Activated B cell treated with CpG ODN at 0.5 μM for 24 hours (primary cell): Measurements from ENCODE around the gene MTIF3. TPM values are rescaled to one million over a fixed set of nuclear protein-coding genes. Genes with fewer than 3 reads are reported as not detected.

Experiments
- ATAC-seq: fragments of 200-7000 bp; cut with Tn5 transposase; one replicate; pipeline ENCODE4 v1.10.0; 2021; ENCODE audit warnings: low read depth, mild to moderate bottlenecking, moderate library complexity
- CTCF ChIA-PET: fragments of 350-600 bp; sonication (Branson Sonifier 250); formaldehyde crosslinking; loops from one replicate; lab custom pipeline; 2021; ENCODE audit warnings: antibody characterized with exemption; lab: Charles Lee
- POLR2A ChIA-PET: fragments of 350-600 bp; sonication (Branson Sonifier 250); formaldehyde crosslinking; loops from one replicate; lab custom pipeline; 2021; ENCODE audit warnings: antibody characterized with exemption; lab: Charles Lee
- DNase-seq: peaks from one replicate; pipeline ENCODE4 v3.0.0; 2022
- H3K27ac Mint-ChIP-seq: one replicate; pipeline ENCODE4 v1.8.0; 2020; ENCODE audit warnings: mixed read lengths
- H3K27me3 Mint-ChIP-seq: one replicate; pipeline ENCODE4 v1.8.0; 2021; ENCODE audit warnings: mixed read lengths
- H3K36me3 Mint-ChIP-seq: one replicate; pipeline ENCODE4 v1.8.0; 2021; ENCODE audit warnings: low read depth, mixed read lengths
- H3K4me1 Mint-ChIP-seq: one replicate; pipeline ENCODE4 v1.8.0; 2021; ENCODE audit warnings: mixed read lengths
- H3K4me3 Mint-ChIP-seq: one replicate; pipeline ENCODE4 v1.8.0; 2020; ENCODE audit warnings: mild to moderate bottlenecking, mixed read lengths
- H3K9me3 Mint-ChIP-seq: one replicate; pipeline ENCODE4 v1.8.0; 2020; ENCODE audit warnings: mixed read lengths
- intact Hi-C: fragments of 100-400 bp; cut with micrococcal nuclease; formaldehyde crosslinking; loops from one replicate; pipeline ENCODE4 v1.15.1; 2024
- total RNA-seq: library from RNA; stranded (reverse); gene quantifications from 2 replicates; pipeline ENCODE4 v1.2.3, GENCODE V29; 2022
- TF ChIP-seq, protein P1 (sequence below): fragments of 200-600 bp; IDR thresholded peaks from one replicate; pipeline ENCODE4 v1.8.0; 2022; ENCODE audit warnings: antibody characterized with exemption, mild to moderate bottlenecking

The MTIF3 gene
- total RNA-seq, 1 donor from 2014 or later: 50.1 TPM

DNA sequence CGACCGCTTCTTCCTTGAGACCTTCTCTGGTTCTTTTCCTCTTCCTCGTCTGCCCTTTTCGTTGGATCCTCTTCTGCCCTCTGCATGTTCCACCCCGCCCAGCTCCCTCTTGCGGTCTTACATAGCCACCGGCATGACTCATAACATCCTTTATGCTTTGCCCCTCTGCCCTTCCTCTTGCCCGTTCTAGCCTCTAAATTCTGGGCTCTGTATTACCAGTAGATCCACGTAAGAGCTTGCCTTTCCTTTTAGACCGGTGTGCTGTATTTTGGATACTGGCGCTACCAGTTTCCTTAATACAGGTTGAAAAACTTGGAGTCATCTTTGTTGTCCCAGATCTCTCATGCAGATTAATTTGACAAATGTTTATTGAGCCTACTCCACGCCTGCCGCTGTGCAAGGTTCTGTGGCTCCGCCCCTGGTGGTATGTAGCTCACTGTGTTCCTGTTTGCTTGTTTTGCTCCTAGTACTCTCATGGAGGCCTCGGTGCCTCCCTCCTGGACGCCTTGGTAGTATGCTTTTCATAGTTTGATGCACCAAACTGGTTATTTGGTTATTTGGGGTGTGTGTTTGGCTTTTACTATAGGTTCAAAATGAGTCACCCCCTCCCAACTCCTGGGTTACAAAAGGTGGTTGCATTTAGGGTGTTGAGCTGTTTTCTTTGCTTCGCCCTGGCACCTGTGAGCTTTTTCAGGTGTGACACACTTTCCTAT lies 24.3 kb downstream of the MTIF3 start:
- peak; percentile 60 for DNase-seq
- Mint-ChIP-seq H3K4me3 (peak overlapping the region; percentile 79), H3K9me3 (no peaks in the 10 kb centered on the region), H3K27ac (peak overlapping the region; percentile 85), H3K36me3 (peaks cover 50% of the 10 kb centered on the region), H3K27me3 (no peaks in the 10 kb centered on the region), H3K4me1 (peaks cover 45% of the 10 kb centered on the region)
- ATAC-seq: peak; percentile 80
- intact Hi-C loops: loop anchor here (1.0 to 10.0 kb wide), 11 partner anchors 16 to 713 kb away; partner anchors contain the start of genes MTIF3, POLR1D, RPL21 and USP12
- TF ChIP-seq, protein P1, sequence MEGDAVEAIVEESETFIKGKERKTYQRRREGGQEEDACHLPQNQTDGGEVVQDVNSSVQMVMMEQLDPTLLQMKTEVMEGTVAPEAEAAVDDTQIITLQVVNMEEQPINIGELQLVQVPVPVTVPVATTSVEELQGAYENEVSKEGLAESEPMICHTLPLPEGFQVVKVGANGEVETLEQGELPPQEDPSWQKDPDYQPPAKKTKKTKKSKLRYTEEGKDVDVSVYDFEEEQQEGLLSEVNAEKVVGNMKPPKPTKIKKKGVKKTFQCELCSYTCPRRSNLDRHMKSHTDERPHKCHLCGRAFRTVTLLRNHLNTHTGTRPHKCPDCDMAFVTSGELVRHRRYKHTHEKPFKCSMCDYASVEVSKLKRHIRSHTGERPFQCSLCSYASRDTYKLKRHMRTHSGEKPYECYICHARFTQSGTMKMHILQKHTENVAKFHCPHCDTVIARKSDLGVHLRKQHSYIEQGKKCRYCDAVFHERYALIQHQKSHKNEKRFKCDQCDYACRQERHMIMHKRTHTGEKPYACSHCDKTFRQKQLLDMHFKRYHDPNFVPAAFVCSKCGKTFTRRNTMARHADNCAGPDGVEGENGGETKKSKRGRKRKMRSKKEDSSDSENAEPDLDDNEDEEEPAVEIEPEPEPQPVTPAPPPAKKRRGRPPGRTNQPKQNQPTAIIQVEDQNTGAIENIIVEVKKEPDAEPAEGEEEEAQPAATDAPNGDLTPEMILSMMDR: no peak
- ChIA-PET CTCF (interaction anchor here (0.5 to 4.1 kb wide), 12 partner anchors 14 to 530 kb away, joined by 3 to 29 read pairs (median 6); partner anchors contain the start of gene MTIF3), POLR2A (interaction anchor here (0.7 to 5.6 kb wide), 9 partner anchors 11 to 196 kb away, joined by 4 to 185 read pairs (median 22); partner anchors contain the start of genes LNX2 and MTIF3)

DNA sequence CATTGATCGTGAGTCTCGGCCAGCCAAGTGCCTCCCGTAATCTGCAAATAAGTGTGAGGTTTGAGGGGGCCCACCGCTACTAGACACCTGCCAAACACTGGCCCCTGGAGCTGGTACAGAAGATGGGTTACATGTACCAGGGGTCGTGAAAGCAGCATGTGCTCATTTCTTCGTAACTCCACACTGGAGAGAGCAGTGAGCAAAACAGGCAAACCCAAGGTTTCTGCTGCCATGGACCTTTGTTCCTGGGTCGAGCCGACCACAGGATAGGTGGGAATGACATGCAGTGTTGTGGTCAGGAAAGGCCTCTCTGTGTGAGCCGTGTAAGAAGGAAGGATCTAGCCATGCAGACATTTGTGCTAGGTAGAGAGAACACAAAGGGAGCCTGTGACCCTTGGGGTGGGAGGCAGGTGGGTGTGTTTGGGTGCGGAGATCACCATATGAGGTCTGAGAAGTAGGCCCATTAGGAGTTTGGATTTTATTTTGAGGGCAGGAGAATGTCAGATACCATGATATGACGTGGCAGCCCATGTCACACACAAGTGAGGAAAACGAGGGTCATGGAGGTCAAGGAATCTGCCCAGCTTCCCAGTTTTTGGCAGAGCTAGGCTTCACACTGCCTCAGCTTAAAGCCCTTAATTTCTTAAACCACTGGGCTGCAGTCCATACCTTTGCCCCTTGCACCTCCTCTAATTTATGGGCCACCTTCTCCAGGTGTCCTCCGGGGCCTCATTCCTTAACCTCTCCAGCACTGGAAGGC lies 25.0 kb downstream of the MTIF3 start:
- Mint-ChIP-seq H3K27me3 (no peaks in the 10 kb centered on the region), H3K9me3 (no peaks in the 10 kb centered on the region), H3K4me3 (peak overlapping the region; percentile 79), H3K36me3 (peaks cover 43% of the 10 kb centered on the region), H3K27ac (peak overlapping the region; percentile 85), H3K4me1 (peaks cover 42% of the 10 kb centered on the region)
- TF ChIP-seq, protein P1: no peak
- intact Hi-C loops: loop anchor here (2.0 to 10.0 kb wide), 3 partner anchors 171 to 291 kb away; partner anchors contain the start of genes RPL21 and USP12
- CTCF ChIA-PET: interaction anchor here (0.5 to 4.1 kb wide), 14 partner anchors 15 to 530 kb away, joined by 3 to 29 read pairs (median 4); partner anchors contain the start of gene MTIF3
- POLR2A ChIA-PET: interaction anchor here (0.6 to 5.6 kb wide), 9 partner anchors 11 to 197 kb away, joined by 3 to 185 read pairs (median 22); partner anchors contain the start of genes LNX2 and MTIF3
- no peak for DNase-seq
- ATAC-seq: no peak

DNA sequence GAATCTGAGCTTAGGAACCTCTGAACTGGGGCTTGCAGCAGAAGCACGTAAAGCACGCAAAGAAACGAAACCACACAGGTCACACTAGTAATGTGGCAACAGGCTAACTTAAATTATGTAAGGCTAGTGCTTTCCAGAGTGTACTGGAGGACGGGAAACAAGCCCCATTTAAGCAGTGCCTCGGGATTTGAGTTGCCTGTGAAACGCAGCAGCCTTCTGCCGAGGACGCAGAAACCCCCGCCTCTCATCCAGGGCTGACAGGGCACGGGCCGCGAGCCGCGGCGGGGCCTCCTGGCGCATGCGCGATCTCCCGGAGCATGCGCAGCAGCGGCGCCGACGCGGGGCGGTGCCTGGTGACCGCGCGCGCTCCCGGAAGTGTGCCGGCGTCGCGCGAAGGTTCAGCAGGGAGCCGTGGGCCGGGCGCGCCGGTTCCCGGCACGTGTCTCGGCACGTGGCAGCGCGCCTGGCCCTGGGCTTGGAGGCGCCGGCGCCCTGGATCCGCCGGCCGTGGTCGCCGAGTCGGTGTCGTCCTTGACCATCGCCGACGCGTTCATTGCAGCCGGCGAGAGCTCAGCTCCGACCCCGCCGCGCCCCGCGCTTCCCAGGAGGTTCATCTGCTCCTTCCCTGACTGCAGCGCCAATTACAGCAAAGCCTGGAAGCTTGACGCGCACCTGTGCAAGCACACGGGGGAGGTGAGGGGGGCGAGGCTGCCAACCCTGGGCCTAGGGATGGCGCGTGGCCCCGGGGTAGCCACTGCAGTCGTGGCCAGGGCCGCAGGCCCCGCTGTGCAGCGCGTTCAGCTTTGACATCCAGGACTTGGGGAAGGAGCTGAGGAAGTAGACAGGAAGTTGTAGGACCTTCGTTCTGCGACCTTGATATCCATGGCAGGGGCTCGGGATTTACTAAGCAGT lies 25.9 kb downstream of the MTIF3 start, which contains the start of gene GTF3A:
TSS of gene GTF3A (plus strand) at position 374 of the 912 bp plus-strand sequence.
- DNase-seq (peak; percentile 91), ATAC-seq (peak; percentile 72)
- Mint-ChIP-seq H3K36me3 (peaks cover 36% of the 10 kb centered on the region), H3K4me3 (peak within 1 kb of the TSS; percentile 79), H3K4me1 (peaks cover 42% of the 10 kb centered on the region), H3K9me3 (no peaks in the 10 kb centered on the region), H3K27ac (peak within 1 kb of the TSS; percentile 86), H3K27me3 (no peaks in the 10 kb centered on the region)
- ChIA-PET CTCF (interaction anchor here (0.9 to 4.1 kb wide), 4 partner anchors 109 to 439 kb away, joined by 3 to 29 read pairs (median 4); no protein-coding TSS in a partner anchor), POLR2A (interaction anchor here (0.6 to 5.6 kb wide), 18 partner anchors 10 to 530 kb away, joined by 3 to 185 read pairs (median 8); partner anchors contain the start of genes LNX2 and MTIF3)
- intact Hi-C loops: loop anchor here (2.0 to 10.0 kb wide), 3 partner anchors 170 to 290 kb away; partner anchors contain the start of genes RPL21 and USP12
- TF ChIP-seq, protein P1: no peak

DNA sequence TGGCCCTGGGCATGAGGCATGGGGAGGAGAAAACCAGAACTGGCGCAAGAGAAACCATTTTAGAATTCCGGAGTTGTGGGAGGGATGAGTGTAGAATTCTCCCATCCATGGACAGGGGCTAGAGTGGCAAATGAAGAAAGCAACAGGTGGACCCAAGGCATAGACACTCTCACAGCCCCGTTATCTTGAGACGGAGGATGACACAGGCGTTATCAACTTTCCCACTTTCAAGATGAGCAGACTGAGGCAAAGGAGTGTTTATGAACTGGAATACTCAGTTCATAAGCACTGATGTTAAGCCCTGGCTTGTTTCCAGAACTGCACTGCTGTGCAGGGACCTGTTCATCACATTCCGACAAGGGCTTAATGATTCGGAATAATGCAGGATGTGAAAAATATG lies 27.0 kb downstream of the MTIF3 start:
- Mint-ChIP-seq H3K27me3 (no peaks in the 10 kb centered on the region), H3K4me1 (peaks cover 42% of the 10 kb centered on the region), H3K27ac (peak overlapping the region; percentile 86), H3K36me3 (peaks cover 24% of the 10 kb centered on the region), H3K9me3 (no peaks in the 10 kb centered on the region), H3K4me3 (peak overlapping the region; percentile 79)
- CTCF ChIA-PET: no interaction called here
- ATAC-seq: no peak
- POLR2A ChIA-PET: interaction anchor here (1.2 to 5.6 kb wide), 2 partner anchors 26 to 197 kb away, joined by 17 to 185 read pairs; partner anchors contain the start of genes LNX2 and MTIF3
- DNase-seq: no peak
- TF ChIP-seq, protein P1: no peak
- intact Hi-C loops: loop anchor here (10.0 kb wide), 2 partner anchors 169 to 289 kb away; partner anchors contain the start of gene RPL21
